ENCODE data around the gene TMPRSS15.

GRCh38 chr21:18430341-18430740, 26.8 kb upstream of the TMPRSS15 start:
- no peak for TF ChIP-seq CTCF (IDR thresholded peaks at IDR 0.05)
- no peak for TF ChIP-seq ETV6 (CRISPR knock-in tag; IDR thresholded peaks at IDR 0.05)

Measured in WTC11 (cell line).